Measurements from ENCODE around the gene ADGRA1. TPM values are rescaled to one million over a fixed set of nuclear protein-coding genes. Genes with fewer than 3 reads are reported as not detected.

Gene ADGRA1
- total RNA-seq, 1 donor from 2014 or later, result 3.6 TPM

GRCh38 chr10:133055470-133055869 lies 32.3 kb upstream of the ADGRA1 start:
- DNase-seq (ENCODE audit: low read depth), result no peak

GRCh38 chr10:133056001-133056400 lies 31.7 kb upstream of the ADGRA1 start:
- DNase-seq (ENCODE audit: low read depth), result no peak

- no peak for DNase-seq (ENCODE audit: low read depth)
These were observed 31.0 kb upstream of the ADGRA1 start for GRCh38 chr10:133056651-133057178.

GRCh38 chr10:133058331-133059092 lies 29.2 kb upstream of the ADGRA1 start:
- DNase-seq (ENCODE audit: low read depth), result no peak

- DNase-seq (ENCODE audit: low read depth), result no peak
These were observed 28.6 kb upstream of the ADGRA1 start for GRCh38 chr10:133059093-133059470.

- no peak for DNase-seq (ENCODE audit: low read depth)
These were observed 28.2 kb upstream of the ADGRA1 start for GRCh38 chr10:133059571-133059970.

GRCh38 chr10:133060022-133060421 lies 27.7 kb upstream of the ADGRA1 start:
- no peak for DNase-seq (ENCODE audit: low read depth)

- DNase-seq (ENCODE audit: low read depth), result no peak
These were observed 27.3 kb upstream of the ADGRA1 start for GRCh38 chr10:133060466-133060865.

- DNase-seq (ENCODE audit: low read depth), result no peak
These were observed 26.8 kb upstream of the ADGRA1 start for GRCh38 chr10:133060881-133061280.

GRCh38 chr10:133061296-133062038 lies 26.3 kb upstream of the ADGRA1 start:
- DNase-seq (ENCODE audit: low read depth), result no peak

- no peak for DNase-seq (ENCODE audit: low read depth)
These were observed 25.6 kb upstream of the ADGRA1 start for GRCh38 chr10:133062085-133062484.

- no peak for DNase-seq (ENCODE audit: low read depth)
These were observed 25.1 kb upstream of the ADGRA1 start for GRCh38 chr10:133062635-133063034.

GRCh38 chr10:133067149-133068105 lies 20.3 kb upstream of the ADGRA1 start:
- peak; percentile 45 for DNase-seq (ENCODE audit: low read depth)

GRCh38 chr10:133068111-133069032 lies 19.4 kb upstream of the ADGRA1 start:
- DNase-seq (ENCODE audit: low read depth), result no peak

- DNase-seq (ENCODE audit: low read depth), result no peak
These were observed 18.6 kb upstream of the ADGRA1 start for GRCh38 chr10:133069033-133069525.

- no peak for DNase-seq (ENCODE audit: low read depth)
These were observed 17.3 kb upstream of the ADGRA1 start for GRCh38 chr10:133070405-133070804.

- DNase-seq (ENCODE audit: low read depth), result no peak
These were observed 16.9 kb upstream of the ADGRA1 start for GRCh38 chr10:133070810-133071209.

GRCh38 chr10:133071733-133072132 lies 16.0 kb upstream of the ADGRA1 start:
- DNase-seq (ENCODE audit: low read depth), result no peak

- peak; percentile 31 for DNase-seq (ENCODE audit: low read depth)
These were observed 15.5 kb upstream of the ADGRA1 start for GRCh38 chr10:133072196-133072595.

Measured in myocyte (in vitro differentiated cells).